K562 (cell line): ENCODE measurements around the gene FIBP. TPM values are rescaled to one million over a fixed set of nuclear protein-coding genes. Genes with fewer than 3 reads are reported as not detected.

Experiments used
- CEBPG ChIP-seq, 3 experiments: fragments of 200-800 bp in 1 of 3; sonication (Bioruptor generic) in 1 of 3; sonication (generic) in 1 of 3; formaldehyde crosslinking in 1 of 3; IDR thresholded peaks in 2 of 3; conservative IDR thresholded peaks in 1 of 3; 2 replicates each; pipeline versions ENCODE4 v1.6.1 to v1.8.0; 2016 to 2022; ENCODE audit warnings: missing compliant biosample characterization in 2 of 3, missing genetic modification characterization in 2 of 3, mild to moderate bottlenecking in 1 of 3, missing genetic modification reagents in 1 of 3
- CTCF ChIP-seq, 3 experiments: IDR thresholded peaks in 2 of 3; conservative IDR thresholded peaks in 1 of 3; 2 replicates each; pipeline ENCODE4 v1.5.1; 2011 to 2012; ENCODE audit warnings: low read length in 3 of 3, mild to moderate bottlenecking in 3 of 3, control low read depth in 2 of 3, improper control_type of control experiment in 1 of 3, inconsistent platforms in 1 of 3, low read depth in 1 of 3, mixed read lengths in 1 of 3, moderate library complexity in 1 of 3; ENCODE audit not compliant: insufficient read depth in 2 of 3
- DEAF1 ChIP-seq: fragments of 450-650 bp; formaldehyde crosslinking; IDR thresholded peaks from 2 replicates; pipeline ENCODE4 v1.4.0; 2020; ENCODE audit warnings: mild to moderate bottlenecking, moderate library complexity
- KLF6 ChIP-seq: fragments of 250-450 bp; sonication (Bioruptor Pico); IDR thresholded peaks from 2 replicates; pipeline ENCODE4 v1.4.0; 2020; ENCODE audit warnings: mild to moderate bottlenecking, moderate library complexity, borderline replicate concordance
- PHTF2 ChIP-seq: fragments of 250-450 bp; sonication (Bioruptor Pico); IDR thresholded peaks from 2 replicates; pipeline ENCODE4 v1.5.0; 2021; ENCODE audit warnings: mild to moderate bottlenecking
- SMAD1 ChIP-seq: fragments of 150-350 bp; IDR thresholded peaks from 2 replicates; pipeline ENCODE4 v1.6.1; 2014; ENCODE audit warnings: low read length, low read depth; ENCODE audit not compliant: partially characterized antibody
- SMAD2 ChIP-seq: fragments of 150-350 bp; IDR thresholded peaks from 2 replicates; pipeline ENCODE4 v1.6.1; 2014; ENCODE audit warnings: low read depth, mild to moderate bottlenecking, low read length
- TCF7L2 ChIP-seq: fragments of 150-350 bp; IDR thresholded peaks from 2 replicates; pipeline ENCODE4 v1.6.1; 2016; ENCODE audit warnings: low read depth, mild to moderate bottlenecking, low read length, moderate library complexity
- THRA ChIP-seq: fragments of 450-650 bp; IDR thresholded peaks from 2 replicates; pipeline ENCODE4 v1.6.1; 2017; ENCODE audit warnings: mild to moderate bottlenecking, moderate library complexity
- TOE1 ChIP-seq, 2 experiments: fragments of 450-650 bp in 1 of 2; sonication (generic) in 1 of 2; formaldehyde crosslinking in 1 of 2; IDR thresholded peaks; 2 replicates each; pipeline versions ENCODE4 v1.7.1 to v1.8.0; 2016 to 2022; ENCODE audit warnings: borderline replicate concordance in 2 of 2, mild to moderate bottlenecking in 2 of 2, antibody characterized with exemption in 1 of 2, inconsistent platforms in 1 of 2, low read depth in 1 of 2, missing genetic modification reagents in 1 of 2, moderate library complexity in 1 of 2
- ZMIZ1 ChIP-seq, 2 experiments: fragments of 150-350 bp in 1 of 2; IDR thresholded peaks; 2 replicates each; pipeline ENCODE4 v1.6.1; 2012 to 2016; ENCODE audit warnings: low read depth in 2 of 2, low read length in 2 of 2, mild to moderate bottlenecking in 1 of 2, moderate library complexity in 1 of 2
- ZNF780A ChIP-seq: fragments of 250-450 bp; sonication (Bioruptor Pico); IDR thresholded peaks from 2 replicates; pipeline ENCODE4 v1.5.0; 2021; ENCODE audit warnings: mild to moderate bottlenecking
- polyA plus RNA-seq, 8 experiments: library from polyadenylated mRNA; depleted of rRNA in 4 of 8; stranded (reverse) in 5 of 8; unstranded in 3 of 8; fragments of >200 nt; fragmentation: Nextera tagmentation in 2 of 8; fragmentation: Illumina TruSeq in 1 of 8; extraction: Ambion mirVana in 2 of 8; extraction: Trizol in 1 of 8; gene quantifications; 2 replicates each; pipeline versions ENCODE4 v1.2.1 to v1.2.3, GENCODE V29; 2011 to 2014; ENCODE audit warnings: inconsistent platforms in 1 of 8, missing spikeins in 1 of 8
- total RNA-seq, 7 experiments: library from RNA; depleted of rRNA in 6 of 7; stranded (reverse); fragments of >200 nt in 6 of 7; fragmentation: Illumina TruSeq in 2 of 7; extraction: Trizol in 2 of 7; gene quantifications; 2 replicates each; pipeline versions ENCODE4 v1.2.1 to v1.2.3, GENCODE V29; 2011 to 2021; ENCODE audit warnings: low replicate concordance in 1 of 7

The FIBP gene
- total and polyA plus RNA-seq, 9 of the 15 experiments (the other 6 are each of a cell fraction or from before 2014, with no cell fraction given): 41.2 to 79.2 (median 48.6) TPM

GRCh38 chr11:65884716-65885092 is 3.6 kb downstream of the FIBP start (continued):
- no peak for TF ChIP-seq CEBPG (CRISPR knock-in tag; IDR thresholded peaks at IDR 0.05)
- TF ChIP-seq CEBPG (tag; conservative IDR thresholded peaks at IDR 0.05 in 1 of 2, IDR thresholded peaks at IDR 0.05 in 1 of 2): no peak
- TF ChIP-seq THRA: no peak
- no peak for TF ChIP-seq ZNF780A
- TF ChIP-seq TCF7L2: no peak
- TF ChIP-seq DEAF1 (CRISPR knock-in tag): peak; percentile 78
- TF ChIP-seq KLF6 (CRISPR knock-in tag): no peak
- peak; percentile 100 for TF ChIP-seq CTCF (IDR thresholded peaks at IDR 0.05 in 2 of 3, conservative IDR thresholded peaks at IDR 0.05 in 1 of 3; ENCODE audit: insufficient read depth in 2 of 3, low read depth in 1 of 3, low read length in 3 of 3)
- TF ChIP-seq PHTF2 (CRISPR knock-in tag): no peak
- no peak for TF ChIP-seq SMAD1
- TF ChIP-seq SMAD2: no peak
- no peak for TF ChIP-seq ZMIZ1 (IDR thresholded peaks at IDR 0.05; ENCODE audit: low read depth in 2 of 2, low read length in 2 of 2)
- no peak for TF ChIP-seq TOE1 (IDR thresholded peaks at IDR 0.05; ENCODE audit: borderline replicate concordance)
- no peak for TF ChIP-seq TOE1 (CRISPR knock-in tag; IDR thresholded peaks at IDR 0.05; ENCODE audit: borderline replicate concordance, low read depth)
